ENCODE results near the gene SNORC.

GRCh38 chr2:232863996-232864395 is 6.1 kb upstream of the SNORC start:
- TF ChIP-seq CTCF (conservative IDR thresholded peaks at IDR 0.05): no peak
- no peak for TF ChIP-seq ZFX (IDR thresholded peaks at IDR 0.05)
